A673 (cell line): ENCODE measurements around the gene TPD52L2. TPM values are rescaled to one million over a fixed set of nuclear protein-coding genes. Genes with fewer than 3 reads are reported as not detected.

Source experiments
- BruUV-seq: library from RNA; stranded (reverse); fragments of 400-500 nt; replicated peaks from 2 replicates; lab custom pipeline; 2021; lab: Mats Ljungman, UMichigan
- CTCF ChIA-PET: fragments of 300-600 bp; sonication (Branson Sonifier 250); formaldehyde crosslinking; loops from one replicate; lab custom pipeline; 2022; ENCODE audit warnings: antibody characterized with exemption; lab: Charles Lee
- POLR2A ChIA-PET: fragments of 300-600 bp; sonication (Branson Sonifier 250); formaldehyde crosslinking; loops from one replicate; lab custom pipeline; 2022; ENCODE audit warnings: antibody characterized with exemption; ENCODE audit not compliant: low non-redundant PET; lab: Charles Lee
- DNase-seq: peaks from one replicate; pipeline ENCODE4 v3.0.0-alpha.2; 2015; ENCODE audit warnings: low spot score
- H3K27ac ChIP-seq: fragments of 200-600 bp; sonication (generic); 2 replicates; pipeline ENCODE4 v1.5.1; 2016; ENCODE audit warnings: mixed run types, low read depth, mild to moderate bottlenecking, mixed read lengths, antibody characterized with exemption, low read length; ENCODE audit not compliant: poor library complexity, severe bottlenecking
- H3K27me3 ChIP-seq: fragments of 200-600 bp; sonication (generic); replicated peaks from 2 replicates; pipeline ENCODE4 v1.6.1; 2017; ENCODE audit warnings: mixed run types, low read depth, mild to moderate bottlenecking, mixed read lengths, antibody characterized with exemption, low read length; ENCODE audit not compliant: insufficient read depth, poor library complexity
- H3K36me3 ChIP-seq: fragments of 200-600 bp; sonication (generic); 2 replicates; pipeline ENCODE4 v1.6.1; 2016; ENCODE audit warnings: mixed run types, mild to moderate bottlenecking, mixed read lengths, antibody characterized with exemption, low read length; ENCODE audit not compliant: insufficient read depth, poor library complexity, severe bottlenecking
- H3K4me1 ChIP-seq: fragments of 200-600 bp; sonication (generic); 2 replicates; pipeline ENCODE4 v1.6.1; 2017; ENCODE audit warnings: mixed run types, mild to moderate bottlenecking, mixed read lengths, antibody characterized with exemption, low read length; ENCODE audit not compliant: insufficient read depth, poor library complexity, severe bottlenecking
- H3K4me3 ChIP-seq: fragments of 200-600 bp; sonication (generic); 2 replicates; pipeline ENCODE4 v1.5.1; 2016; ENCODE audit warnings: low read depth, mixed run types, mild to moderate bottlenecking, mixed read lengths, low read length; ENCODE audit not compliant: poor library complexity, severe bottlenecking
- H3K9me3 ChIP-seq: fragments of 200-600 bp; sonication (generic); 2 replicates; pipeline ENCODE4 v1.6.1; 2016; ENCODE audit warnings: mixed run types, low read depth, mild to moderate bottlenecking, mixed read lengths, antibody characterized with exemption, low read length; ENCODE audit not compliant: poor library complexity, severe bottlenecking
- CTCF ChIP-seq: fragments of 300-800, 200-600 bp; sonication (generic); conservative IDR thresholded peaks from 2 replicates; pipeline ENCODE4 v1.5.1; 2017; ENCODE audit warnings: low read depth, mild to moderate bottlenecking, antibody characterized with exemption, low read length, moderate library complexity, mixed read lengths
- EZH2 ChIP-seq: fragments of 200-600 bp; sonication (generic); IDR thresholded peaks from 2 replicates; pipeline ENCODE4 v1.6.1; 2017; ENCODE audit warnings: borderline replicate concordance, low read depth, mild to moderate bottlenecking, mixed read lengths, antibody characterized with exemption, low read length; ENCODE audit not compliant: poor library complexity, severe bottlenecking
- intact Hi-C: fragments of 100-400 bp; cut with micrococcal nuclease; formaldehyde crosslinking; loops from one replicate; pipeline ENCODE4 v1.10.0; 2022; ENCODE audit not compliant: unreplicated experiment
- total RNA-seq: library from RNA; stranded (reverse); gene quantifications from 2 replicates; pipeline ENCODE4 v1.2.3, GENCODE V29; 2021

Gene TPD52L2
- total RNA-seq, 1 experiment from 2014 or later: 89.9 TPM

DNA sequence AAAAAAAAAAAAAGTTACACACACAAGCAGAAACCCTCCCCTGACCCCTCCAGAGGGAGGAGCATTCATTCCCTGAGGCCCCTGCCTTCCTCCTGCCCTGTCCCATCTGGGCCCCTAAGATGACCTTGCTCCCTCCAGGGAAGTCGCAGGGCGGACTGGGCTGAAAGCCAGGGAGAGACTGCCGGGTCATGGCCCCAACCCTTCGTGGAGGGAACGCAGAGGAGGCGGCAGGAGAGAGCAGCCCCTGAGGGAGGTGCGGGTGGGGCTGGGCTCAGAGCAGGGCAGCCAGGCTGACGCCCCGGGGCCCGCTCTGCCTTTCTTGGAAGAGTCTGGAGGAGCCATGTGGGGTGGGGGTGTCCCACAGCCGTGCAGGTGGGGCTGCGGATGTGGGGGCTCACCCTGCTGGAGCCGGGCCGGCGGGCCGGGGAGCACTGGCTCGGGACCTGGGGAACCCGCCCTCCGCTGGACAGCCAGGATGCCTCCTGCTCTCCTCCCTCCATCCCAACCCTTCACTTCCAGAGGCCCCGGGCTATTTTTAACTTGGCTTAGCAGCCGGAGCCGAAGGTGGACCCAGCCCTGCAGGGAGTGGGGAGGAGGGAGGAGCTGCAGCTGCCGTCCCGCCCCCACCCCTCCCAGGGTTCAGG is 18.8 kb upstream of the TPD52L2 start:
- BruUV-seq: no TSS peak
- no peaks in the 10 kb centered on the region for H3K36me3 ChIP-seq
- ChIA-PET CTCF (no interaction called here), POLR2A (no interaction called here)
- intact Hi-C loops: no loop called here
- no peak overlapping the region for H3K27ac ChIP-seq
- H3K27me3 ChIP-seq: no peaks in the 10 kb centered on the region
- H3K4me1 ChIP-seq: no peaks in the 10 kb centered on the region
- no peak overlapping the region for H3K4me3 ChIP-seq
- no peaks in the 10 kb centered on the region for H3K9me3 ChIP-seq
- TF ChIP-seq CTCF (no peak), EZH2 (no peak)
- DNase-seq: no peak

DNA sequence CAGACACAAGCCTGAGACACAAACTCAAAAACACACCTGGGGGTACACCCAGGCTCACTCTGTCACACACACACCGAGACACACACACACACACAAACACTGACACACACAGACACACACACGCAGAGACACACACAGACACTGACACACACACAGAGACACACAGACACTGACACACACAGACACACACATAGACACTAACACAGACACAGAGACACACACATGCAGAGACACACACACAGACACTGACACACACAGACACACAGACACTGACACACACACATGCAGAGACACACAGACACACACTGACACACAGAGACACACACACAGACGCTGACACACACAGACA is 18.2 kb upstream of the TPD52L2 start:
- no peak overlapping the region for H3K4me3 ChIP-seq
- POLR2A ChIA-PET: no interaction called here
- CTCF ChIA-PET: no interaction called here
- no peaks in the 10 kb centered on the region for H3K9me3 ChIP-seq
- no peaks in the 10 kb centered on the region for H3K27me3 ChIP-seq
- BruUV-seq: no TSS peak
- no peaks in the 10 kb centered on the region for H3K4me1 ChIP-seq
- intact Hi-C loops: no loop called here
- no peak overlapping the region for H3K27ac ChIP-seq
- H3K36me3 ChIP-seq: no peaks in the 10 kb centered on the region
- TF ChIP-seq EZH2 (no peak), CTCF (no peak)
- DNase-seq: no peak

GRCh38 chr20:63847237-63848002 is 17.6 kb upstream of the TPD52L2 start:
- Histone ChIP-seq H3K27ac (no peak overlapping the region), H3K27me3 (no peaks in the 10 kb centered on the region), H3K4me1 (no peaks in the 10 kb centered on the region), H3K36me3 (no peaks in the 10 kb centered on the region), H3K9me3 (no peaks in the 10 kb centered on the region), H3K4me3 (no peak overlapping the region)
- ChIA-PET POLR2A (no interaction called here), CTCF (no interaction called here)
- intact Hi-C loops: no loop called here
- BruUV-seq: no TSS peak
- DNase-seq: no peak
- TF ChIP-seq CTCF (no peak), EZH2 (no peak)
